ENCODE measurements around the gene FBXW11. TPM values are rescaled to one million over a fixed set of nuclear protein-coding genes. Genes with fewer than 3 reads are reported as not detected.

FBXW11 gene
- total and polyA plus RNA-seq, 2 of the 13 experiments (the other 11 are each of a cell fraction or from before 2014, with no cell fraction given) = 31.7 to 53.6 TPM

GRCh38 chr5:172029876-172030275 is 23.4 kb upstream of the FBXW11 start:
- BruUV-seq (replicated peaks) = no TSS peak
- no peak for ATAC-seq

More at GRCh38 chr5:172029876-172030275, 23.4 kb upstream of the FBXW11 start:
- FAIRE-seq = no peak
- Histone ChIP-seq H3K9ac (ENCODE audit: insufficient read depth, low read depth, low read length) (no peak overlapping the region), H3K9me3 (ENCODE audit: low read length) (peaks cover 9% of the 10 kb centered on the region), H3K27me3 (ENCODE audit: control insufficient read depth in 1 of 2, insufficient read depth in 2 of 2, low read length in 2 of 2) (no peaks in the 10 kb centered on the region), H3K4me1 (ENCODE audit: insufficient read depth, low read length) (peaks cover 10% of the 10 kb centered on the region), H4K20me1 (ENCODE audit: insufficient read depth, low read length) (no peaks in the 10 kb centered on the region), H3K4me2 (ENCODE audit: low read depth, low read length) (no peak overlapping the region), H3K27ac (ENCODE audit: extremely low read length, insufficient read depth, low read length) (no peak overlapping the region), H3K36me3 (replicated peaks in 1 of 2; ENCODE audit: control insufficient read depth in 1 of 2, insufficient read depth in 2 of 2, low read length in 2 of 2) (no peaks in the 10 kb centered on the region), H2AFZ (ENCODE audit: low read length) (no peak overlapping the region), H3K79me2 (ENCODE audit: insufficient read depth, low read length) (no peaks in the 10 kb centered on the region), H3K4me3 (replicated peaks in 1 of 3; ENCODE audit: insufficient read depth in 1 of 3, low read depth in 2 of 3, low read length in 3 of 3) (no peak overlapping the region)
- no peak for TF ChIP-seq ZNF333 (CRISPR knock-in tag; IDR thresholded peaks at IDR 0.05; ENCODE audit: borderline replicate concordance)
- TF ChIP-seq ZNF672 (CRISPR knock-in tag; IDR thresholded peaks at IDR 0.05) = no peak
- TF ChIP-seq MEIS1 (CRISPR knock-in tag; IDR thresholded peaks at IDR 0.05; ENCODE audit: borderline replicate concordance) = no peak
- no peak for TF ChIP-seq PHB2 (IDR thresholded peaks at IDR 0.05; ENCODE audit: partially characterized antibody)
- TF ChIP-seq RXRB (CRISPR knock-in tag; IDR thresholded peaks at IDR 0.05; ENCODE audit: borderline replicate concordance) = no peak
- TF ChIP-seq MTF1 (CRISPR knock-in tag; IDR thresholded peaks at IDR 0.05) = no peak
- no peak for TF ChIP-seq HOXA5 (CRISPR knock-in tag; IDR thresholded peaks at IDR 0.05)
- TF ChIP-seq ZNF589 (CRISPR knock-in tag; conservative IDR thresholded peaks at IDR 0.05) = no peak
- no peak for TF ChIP-seq HNRNPUL1 (IDR thresholded peaks at IDR 0.05; ENCODE audit: low read depth, low read length)
- no peak for TF ChIP-seq ZFP36L1 (CRISPR knock-in tag; IDR thresholded peaks at IDR 0.05)
- TF ChIP-seq ZNF597 (CRISPR knock-in tag; IDR thresholded peaks at IDR 0.05) = no peak
- no peak for TF ChIP-seq TCF7L2 (IDR thresholded peaks at IDR 0.05; ENCODE audit: low read depth, low read length)
- no peak for TF ChIP-seq ZNF17 (CRISPR knock-in tag; IDR thresholded peaks at IDR 0.05)
- TF ChIP-seq E2F2 (CRISPR knock-in tag; IDR thresholded peaks at IDR 0.05; ENCODE audit: borderline replicate concordance) = no peak
- TF ChIP-seq ZNF615 (CRISPR knock-in tag; IDR thresholded peaks at IDR 0.05; ENCODE audit: borderline replicate concordance) = no peak
- TF ChIP-seq ZBTB49 (CRISPR knock-in tag; IDR thresholded peaks at IDR 0.05; ENCODE audit: borderline replicate concordance) = no peak
- in situ Hi-C loops (cut with HindIII; ENCODE audit: extremely low pct_ligation_motif_present, low pct_unique_long_range_greater_than_20kb) = no loop called here
- intact Hi-C loops (cut with micrococcal nuclease; ENCODE audit: unreplicated experiment) = no loop called here
- DNase-seq (ENCODE audit: low spot score) = no peak
- CTCF ChIA-PET (ENCODE audit: low intra/inter-chr PET ratio, low total read pairs) = no interaction called here
- POLR2A ChIA-PET = no interaction called here

All from HepG2 (cell line).